HEK293 (cell line): ENCODE results near the gene RASSF1.

ENCODE experiments used
- CTCF ChIA-PET: fragments of 350-600 bp; formaldehyde crosslinking; extraction: SDS; loops from one replicate; lab custom pipeline; 2021; ENCODE audit warnings: antibody characterized with exemption; lab: Yijun Ruan, JAX
- POLR2A ChIA-PET: fragments of 300-600 bp; formaldehyde crosslinking; extraction: SDS; loops from one replicate; lab custom pipeline; 2020; ENCODE audit warnings: antibody characterized with exemption, inconsistent platforms; lab: Yijun Ruan, JAX
- H3K27ac ChIP-seq: fragments of 200-500 bp; sonication (Bioruptor generic); 2 replicates; pipeline ENCODE4 v1.5.1; 2014; ENCODE audit warnings: low read depth, low read length, control low read depth, inconsistent platforms; ENCODE audit errors: extremely low read depth
- H3K36me3 ChIP-seq, 2 experiments: fragments of 200-500 bp in 1 of 2; sonication (Bioruptor generic) in 1 of 2; 1 replicate in 1 of 2; 2 replicates in 1 of 2; pipeline ENCODE4 v1.5.1; 2014 to 2017; ENCODE audit warnings: inconsistent platforms in 2 of 2, low read length in 2 of 2; ENCODE audit not compliant: control insufficient read depth in 2 of 2, insufficient read depth in 1 of 2
- H3K4me1 ChIP-seq: fragments of 200-500 bp; sonication (Bioruptor generic); 2 replicates; pipeline ENCODE4 v1.5.1; 2014; ENCODE audit warnings: mild to moderate bottlenecking, low read length, inconsistent platforms; ENCODE audit not compliant: control insufficient read depth, insufficient read depth
- H3K4me3 ChIP-seq: 2 replicates; pipeline ENCODE4 v1.5.1; 2011; ENCODE audit warnings: low read depth, mild to moderate bottlenecking, control low read depth, low read length, moderate library complexity
- H3K9me3 ChIP-seq: fragments of 200-500 bp; sonication (Bioruptor generic); 2 replicates; pipeline ENCODE4 v1.5.1; 2014; ENCODE audit warnings: low read depth, low read length, inconsistent platforms; ENCODE audit not compliant: control insufficient read depth, insufficient read depth
- FEZF1 ChIP-seq: fragments of 450-650 bp; formaldehyde crosslinking; IDR thresholded peaks from 2 replicates; pipeline ENCODE4 v1.5.1; 2016; ENCODE audit warnings: missing biosample characterization, missing genetic modification characterization
- GLI4 ChIP-seq: fragments of 450-650 bp; formaldehyde crosslinking; IDR thresholded peaks from 2 replicates; pipeline ENCODE4 v1.5.1; 2016; ENCODE audit warnings: missing biosample characterization, missing genetic modification characterization
- OSR2 ChIP-seq: fragments of 450-650 bp; formaldehyde crosslinking; IDR thresholded peaks from 2 replicates; pipeline ENCODE4 v1.5.1; 2016; ENCODE audit warnings: missing biosample characterization, missing genetic modification characterization
- REST ChIP-seq: fragments of 450-650 bp; formaldehyde crosslinking; IDR thresholded peaks from 2 replicates; pipeline ENCODE4 v1.5.1; 2016; ENCODE audit warnings: missing biosample characterization, missing genetic modification characterization
- SCRT1 ChIP-seq: fragments of 450-650 bp; formaldehyde crosslinking; IDR thresholded peaks from 2 replicates; pipeline ENCODE4 v1.5.1; 2016; ENCODE audit warnings: missing biosample characterization, missing genetic modification characterization, borderline replicate concordance
- ZNF138 ChIP-seq: fragments of 450-650 bp; formaldehyde crosslinking; IDR thresholded peaks from 2 replicates; pipeline ENCODE4 v1.5.1; 2016; ENCODE audit warnings: missing biosample characterization, missing genetic modification characterization, borderline replicate concordance
- ZNF211 ChIP-seq: fragments of 450-650 bp; formaldehyde crosslinking; IDR thresholded peaks from 2 replicates; pipeline ENCODE4 v1.5.1; 2016; ENCODE audit warnings: low read depth, missing biosample characterization, missing genetic modification characterization
- ZNF23 ChIP-seq: fragments of 450-650 bp; formaldehyde crosslinking; IDR thresholded peaks from 2 replicates; pipeline ENCODE4 v1.5.1; 2016; ENCODE audit warnings: missing biosample characterization, missing genetic modification characterization, borderline replicate concordance
- ZNF292 ChIP-seq: fragments of 450-650 bp; formaldehyde crosslinking; IDR thresholded peaks from 2 replicates; pipeline ENCODE4 v1.5.1; 2016; ENCODE audit warnings: low read depth, missing biosample characterization, missing genetic modification characterization, borderline replicate concordance
- ZNF394 ChIP-seq: fragments of 450-650 bp; formaldehyde crosslinking; IDR thresholded peaks from 2 replicates; pipeline ENCODE4 v1.5.1; 2016; ENCODE audit warnings: missing biosample characterization, missing genetic modification characterization, mild to moderate bottlenecking, moderate library complexity, borderline replicate concordance
- ZNF473 ChIP-seq: fragments of 450-650 bp; formaldehyde crosslinking; IDR thresholded peaks from 2 replicates; pipeline ENCODE4 v1.5.1; 2017; ENCODE audit warnings: missing biosample characterization, missing genetic modification characterization
- ZNF501 ChIP-seq: fragments of 450-650 bp; formaldehyde crosslinking; IDR thresholded peaks from 2 replicates; pipeline ENCODE4 v1.5.1; 2016; ENCODE audit warnings: missing biosample characterization, missing genetic modification characterization
- ZNF513 ChIP-seq: fragments of 450-650 bp; IDR thresholded peaks from 2 replicates; pipeline ENCODE4 v1.5.1; 2018; ENCODE audit warnings: missing biosample characterization, missing genetic modification characterization
- ZNF529 ChIP-seq: fragments of 450-650 bp; formaldehyde crosslinking; IDR thresholded peaks from 2 replicates; pipeline ENCODE4 v1.5.1; 2017; ENCODE audit warnings: missing genetic modification characterization, missing biosample characterization; ENCODE audit not compliant: insufficient replicate concordance
- ZNF530 ChIP-seq: fragments of 450-650 bp; formaldehyde crosslinking; IDR thresholded peaks from 2 replicates; pipeline ENCODE4 v1.5.1; 2016; ENCODE audit warnings: low read depth, missing biosample characterization, missing genetic modification characterization
- ZNF639 ChIP-seq: fragments of 450-650 bp; formaldehyde crosslinking; IDR thresholded peaks from 2 replicates; pipeline ENCODE4 v1.5.1; 2016; ENCODE audit warnings: missing biosample characterization, missing genetic modification characterization
- ZNF747 ChIP-seq: fragments of 450-650 bp; formaldehyde crosslinking; IDR thresholded peaks from 2 replicates; pipeline ENCODE4 v1.5.1; 2016; ENCODE audit warnings: missing biosample characterization, missing genetic modification characterization
- ZNF785 ChIP-seq: fragments of 450-650 bp; formaldehyde crosslinking; IDR thresholded peaks from 2 replicates; pipeline ENCODE4 v1.5.1; 2016; ENCODE audit warnings: missing biosample characterization, missing genetic modification characterization
- ZXDB ChIP-seq: fragments of 450-650 bp; formaldehyde crosslinking; IDR thresholded peaks from 2 replicates; pipeline ENCODE4 v1.5.1; 2016; ENCODE audit warnings: missing biosample characterization, missing genetic modification characterization
- TF ChIP-seq, protein P1 (sequence below): fragments of 450-650 bp; formaldehyde crosslinking; IDR thresholded peaks from 2 replicates; pipeline ENCODE4 v1.5.1; 2016; ENCODE audit warnings: missing biosample characterization, missing genetic modification characterization
- TF ChIP-seq, protein P2 (sequence below): fragments of 450-650 bp; formaldehyde crosslinking; IDR thresholded peaks from 2 replicates; pipeline ENCODE4 v1.5.1; 2016; ENCODE audit warnings: missing biosample characterization, missing genetic modification characterization

The RASSF1 gene

DNA sequence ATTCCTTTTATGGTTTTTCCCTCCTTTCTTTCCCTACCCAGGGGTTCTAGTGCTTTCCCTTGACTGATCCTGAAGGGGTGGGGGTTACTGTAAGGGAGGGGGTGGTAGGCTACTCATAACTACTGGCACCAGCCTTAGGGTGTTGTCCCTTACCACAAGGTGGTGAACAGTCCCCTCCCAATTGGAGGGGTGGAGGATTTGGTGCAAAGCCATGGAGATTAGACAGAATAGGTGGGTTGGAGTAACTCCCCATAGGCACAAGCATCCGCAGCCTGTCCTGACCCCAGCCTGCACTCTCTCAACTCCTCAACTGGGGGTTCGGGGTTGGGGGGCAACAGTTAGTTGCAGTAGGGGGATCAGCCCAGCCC, 15.5 kb downstream of the RASSF1 start:
- H3K27ac ChIP-seq: no peak overlapping the region
- H3K36me3 ChIP-seq: peaks cover 3 to 46% of the 10 kb centered on the region in 2 experiments
- no peaks in the 10 kb centered on the region for H3K4me1 ChIP-seq
- CTCF ChIA-PET: interaction anchor here (0.6 to 3.0 kb wide), 13 partner anchors 12 to 200 kb away, joined by 3 to 21 read pairs (median 5); partner anchors contain the start of genes HYAL3, LSMEM2 and NAA80
- no peak overlapping the region for H3K4me3 ChIP-seq
- TF ChIP-seq ZNF501 (tag by site-specific recombination) (no peak), REST (tag by site-specific recombination) (no peak), ZNF530 (tag by site-specific recombination) (no peak), FEZF1 (no peak), ZNF23 (no peak), ZNF785 (no peak), SCRT1 (tag by site-specific recombination) (no peak)
- TF ChIP-seq, protein P1, sequence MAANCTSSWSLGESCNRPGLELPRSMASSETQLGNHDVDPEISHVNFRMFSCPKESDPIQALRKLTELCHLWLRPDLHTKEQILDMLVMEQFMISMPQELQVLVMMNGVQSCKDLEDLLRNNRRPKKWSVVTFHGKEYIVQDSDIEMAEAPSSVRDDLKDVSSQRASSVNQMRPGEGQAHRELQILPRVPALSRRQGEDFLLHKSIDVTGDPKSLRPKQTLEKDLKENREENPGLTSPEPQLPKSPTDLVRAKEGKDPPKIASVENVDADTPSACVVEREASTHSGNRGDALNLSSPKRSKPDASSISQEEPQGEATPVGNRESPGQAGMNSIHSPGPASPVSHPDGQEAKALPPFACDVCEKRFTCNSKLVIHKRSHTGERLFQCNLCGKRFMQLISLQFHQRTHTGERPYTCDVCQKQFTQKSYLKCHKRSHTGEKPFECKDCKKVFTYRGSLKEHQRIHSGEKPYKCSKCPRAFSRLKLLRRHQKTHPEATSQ (tag by site-specific recombination): no peak
- H3K9me3 ChIP-seq: no peaks in the 10 kb centered on the region
- POLR2A ChIA-PET: interaction anchor here (1.6 to 2.5 kb wide), 2 partner anchors 26 to 130 kb away, joined by 4 to 12 read pairs; partner anchors contain the start of genes HYAL3 and NAA80

GRCh38 chr3:50324351-50325112, 16.1 kb downstream of the RASSF1 start:
- Histone ChIP-seq H3K4me1 (no peaks in the 10 kb centered on the region), H3K27ac (no peak overlapping the region), H3K36me3 (peaks cover 3 to 46% of the 10 kb centered on the region in 2 experiments; a peak in 2 of 3 replicates), H3K9me3 (no peaks in the 10 kb centered on the region), H3K4me3 (no peak overlapping the region)
- ChIA-PET CTCF (interaction anchor here (0.6 to 3.0 kb wide), 18 partner anchors 12 to 199 kb away, joined by 3 to 21 read pairs (median 4); partner anchors contain the start of genes HYAL3, LSMEM2 and NAA80), POLR2A (interaction anchor here (0.9 to 2.5 kb wide), 4 partner anchors 13 to 130 kb away, joined by 3 to 12 read pairs (median 4); partner anchors contain the start of genes HYAL3 and NAA80)
- TF ChIP-seq ZNF529 (tag by site-specific recombination) (no peak), ZXDB (tag by site-specific recombination) (no peak), ZNF138 (tag by site-specific recombination) (no peak), ZNF394 (no peak), ZNF513 (tag by site-specific recombination) (no peak), GLI4 (no peak), ZNF639 (tag by site-specific recombination) (no peak), ZNF747 (no peak), ZNF473 (no peak), ZNF292 (tag by site-specific recombination) (no peak), ZNF211 (no peak), OSR2 (no peak)
- TF ChIP-seq, protein P2, sequence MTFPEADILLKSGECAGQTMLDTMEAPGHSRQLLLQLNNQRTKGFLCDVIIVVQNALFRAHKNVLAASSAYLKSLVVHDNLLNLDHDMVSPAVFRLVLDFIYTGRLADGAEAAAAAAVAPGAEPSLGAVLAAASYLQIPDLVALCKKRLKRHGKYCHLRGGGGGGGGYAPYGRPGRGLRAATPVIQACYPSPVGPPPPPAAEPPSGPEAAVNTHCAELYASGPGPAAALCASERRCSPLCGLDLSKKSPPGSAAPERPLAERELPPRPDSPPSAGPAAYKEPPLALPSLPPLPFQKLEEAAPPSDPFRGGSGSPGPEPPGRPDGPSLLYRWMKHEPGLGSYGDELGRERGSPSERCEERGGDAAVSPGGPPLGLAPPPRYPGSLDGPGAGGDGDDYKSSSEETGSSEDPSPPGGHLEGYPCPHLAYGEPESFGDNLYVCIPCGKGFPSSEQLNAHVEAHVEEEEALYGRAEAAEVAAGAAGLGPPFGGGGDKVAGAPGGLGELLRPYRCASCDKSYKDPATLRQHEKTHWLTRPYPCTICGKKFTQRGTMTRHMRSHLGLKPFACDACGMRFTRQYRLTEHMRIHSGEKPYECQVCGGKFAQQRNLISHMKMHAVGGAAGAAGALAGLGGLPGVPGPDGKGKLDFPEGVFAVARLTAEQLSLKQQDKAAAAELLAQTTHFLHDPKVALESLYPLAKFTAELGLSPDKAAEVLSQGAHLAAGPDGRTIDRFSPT (tag by site-specific recombination): no peak
